Adrenal gland (tissue), 5 donors: ENCODE results near the gene AUNIP.
A peak's percentile ranks its signal among the peaks of the same experiment; 100 is the strongest.

Experiments used
- CTCF ChIP-seq, 6 experiments: fragments of 450-650 bp in 4 of 6; fragments of 200-600 bp in 2 of 6; sonication (generic) in 1 of 6; IDR thresholded peaks; 1 replicate in 5 of 6; 2 replicates in 1 of 6; pipeline versions ENCODE4 v1.5.1 to v1.8.0; 2016 to 2021; ENCODE audit warnings: antibody characterized with exemption in 6 of 6, mild to moderate bottlenecking in 2 of 6, moderate library complexity in 1 of 6
- POLR2A ChIP-seq, 2 donors: fragments of 450-650 bp; IDR thresholded peaks; one replicate each; pipeline ENCODE4 v1.6.1; 2017; ENCODE audit warnings: antibody characterized with exemption in 2 of 2, mild to moderate bottlenecking in 2 of 2, moderate library complexity in 1 of 2
- donor health status: DM: no; HTN: no; CAD: no.

GRCh38 chr1:25829046-25829445 is 30.2 kb downstream of the AUNIP start:
- TF ChIP-seq CTCF (IDR thresholded peaks at IDR 0.05) (no peak), POLR2A (IDR thresholded peaks at IDR 0.05) (peak in 1 of 2 donors; percentile 11)
